GM19328 (cell line): ENCODE measurements around the gene LMF1.
"Not testable (repeated sequence)": the region's sequence is repeated elsewhere in the genome, so short reads cannot be mapped to it uniquely, and the experiment has no call there.

Experiments
- ATAC-seq: cut with Tn5 transposase; IDR thresholded peaks from one replicate; pipeline ENCODE4 v1.9.1; 2021; ENCODE audit warnings: mild to moderate bottlenecking, moderate library complexity; ENCODE audit not compliant: unreplicated experiment

The LMF1 gene

GRCh38 chr16:886084-886543, 84.7 kb downstream of the LMF1 start:
- ATAC-seq, result no peak

- ATAC-seq, result no peak
Measured at GRCh38 chr16:885391-885790, 85.4 kb downstream of the LMF1 start.

- ATAC-seq, result no peak
Measured at GRCh38 chr16:884232-884631, 86.6 kb downstream of the LMF1 start.

- ATAC-seq, result no peak
Measured at GRCh38 chr16:883781-884180, 87.0 kb downstream of the LMF1 start.

- no peak for ATAC-seq
Measured at GRCh38 chr16:883340-883739, 87.4 kb downstream of the LMF1 start.

- not testable (repeated sequence) for ATAC-seq
Measured at GRCh38 chr16:882671-883070, 88.1 kb downstream of the LMF1 start.

GRCh38 chr16:882256-882655, 88.5 kb downstream of the LMF1 start:
- no peak for ATAC-seq

- ATAC-seq, result no peak
Measured at GRCh38 chr16:881219-882097, 89.3 kb downstream of the LMF1 start.

- ATAC-seq, result no peak
Measured at GRCh38 chr16:880471-881171, 90.2 kb downstream of the LMF1 start.

GRCh38 chr16:879986-880385, 90.8 kb downstream of the LMF1 start:
- no peak for ATAC-seq

GRCh38 chr16:879461-879861, 91.3 kb downstream of the LMF1 start:
- ATAC-seq, result no peak

- ATAC-seq, result no peak
Measured at GRCh38 chr16:878886-879285, 91.9 kb downstream of the LMF1 start.

GRCh38 chr16:878072-878784, 92.6 kb downstream of the LMF1 start:
- ATAC-seq, result no peak

GRCh38 chr16:877242-878071, 93.3 kb downstream of the LMF1 start:
- no peak for ATAC-seq

GRCh38 chr16:876523-877241, 94.1 kb downstream of the LMF1 start:
- ATAC-seq, result no peak

GRCh38 chr16:876041-876335, 94.8 kb downstream of the LMF1 start:
- no peak for ATAC-seq

- no peak for ATAC-seq
Measured at GRCh38 chr16:875182-876040, 95.4 kb downstream of the LMF1 start.

GRCh38 chr16:874366-875181, 96.2 kb downstream of the LMF1 start:
- no peak for ATAC-seq
